Stomach (tissue), 4 donors: ENCODE data around the gene MRPL14.

Experiments used
- EP300 ChIP-seq: sonication (generic); formaldehyde crosslinking; IDR thresholded peaks from one replicate; pipeline ENCODE4 v1.6.1; 2017; ENCODE audit warnings: antibody characterized with exemption
- POLR2AphosphoS5 ChIP-seq, 3 donors: sonication (generic); formaldehyde crosslinking; IDR thresholded peaks; one replicate each; pipeline ENCODE4 v1.6.1; 2016; ENCODE audit warnings: antibody characterized with exemption in 3 of 3

- no peak for TF ChIP-seq EP300
- no peak for TF ChIP-seq POLR2AphosphoS5 (IDR thresholded peaks at IDR 0.05)
Measured at GRCh38 chr6:44158770-44159228, 31.5 kb upstream of the MRPL14 start, which contains the start of gene CAPN11.
